ENCODE results near the gene BICD1.

The BICD1 gene

DNA sequence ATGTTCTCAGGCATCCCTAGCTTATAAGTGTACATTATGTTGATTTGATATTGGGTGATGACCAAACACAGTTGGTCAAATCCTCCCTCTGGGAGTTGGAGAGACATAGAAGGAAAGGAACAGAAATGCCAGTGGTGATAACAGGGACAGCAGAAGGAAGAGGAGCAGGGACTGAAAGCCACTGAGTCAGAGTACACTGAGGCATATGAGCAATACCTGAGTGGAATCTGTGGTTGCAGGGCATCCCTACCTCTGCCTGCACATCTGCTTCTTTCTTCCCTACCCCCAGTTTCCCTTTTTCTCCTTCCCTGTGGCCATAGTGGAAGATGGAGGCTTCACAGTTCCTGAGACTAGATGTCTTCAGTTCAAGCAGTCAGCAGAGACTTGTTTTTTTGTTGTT, 44.9 kb downstream of the BICD1 start:
- no peak for DNase-seq (ENCODE audit: insufficient read length, low spot score)
- FAIRE-seq: no peak

GRCh38 chr12:32155041-32155440, 48.4 kb downstream of the BICD1 start:
- FAIRE-seq: peak; percentile 38
- TF ChIP-seq, protein P1, sequence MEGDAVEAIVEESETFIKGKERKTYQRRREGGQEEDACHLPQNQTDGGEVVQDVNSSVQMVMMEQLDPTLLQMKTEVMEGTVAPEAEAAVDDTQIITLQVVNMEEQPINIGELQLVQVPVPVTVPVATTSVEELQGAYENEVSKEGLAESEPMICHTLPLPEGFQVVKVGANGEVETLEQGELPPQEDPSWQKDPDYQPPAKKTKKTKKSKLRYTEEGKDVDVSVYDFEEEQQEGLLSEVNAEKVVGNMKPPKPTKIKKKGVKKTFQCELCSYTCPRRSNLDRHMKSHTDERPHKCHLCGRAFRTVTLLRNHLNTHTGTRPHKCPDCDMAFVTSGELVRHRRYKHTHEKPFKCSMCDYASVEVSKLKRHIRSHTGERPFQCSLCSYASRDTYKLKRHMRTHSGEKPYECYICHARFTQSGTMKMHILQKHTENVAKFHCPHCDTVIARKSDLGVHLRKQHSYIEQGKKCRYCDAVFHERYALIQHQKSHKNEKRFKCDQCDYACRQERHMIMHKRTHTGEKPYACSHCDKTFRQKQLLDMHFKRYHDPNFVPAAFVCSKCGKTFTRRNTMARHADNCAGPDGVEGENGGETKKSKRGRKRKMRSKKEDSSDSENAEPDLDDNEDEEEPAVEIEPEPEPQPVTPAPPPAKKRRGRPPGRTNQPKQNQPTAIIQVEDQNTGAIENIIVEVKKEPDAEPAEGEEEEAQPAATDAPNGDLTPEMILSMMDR (IDR thresholded peaks at IDR 0.05; ENCODE audit: insufficient read depth, missing control alignments): no peak

More for the DNA sequence above, 44.9 kb downstream of the BICD1 start:
- TF ChIP-seq, protein P1 (IDR thresholded peaks at IDR 0.05; ENCODE audit: insufficient read depth, missing control alignments): no peak

GRCh38 chr12:32155961-32156529, 49.4 kb downstream of the BICD1 start:
- FAIRE-seq (peak; percentile 83), DNase-seq (ENCODE audit: insufficient read length, low spot score) (peak; percentile 43)
- TF ChIP-seq, protein P1 (IDR thresholded peaks at IDR 0.05; ENCODE audit: insufficient read depth, missing control alignments): no peak

More at GRCh38 chr12:32155041-32155440, 48.4 kb downstream of the BICD1 start:
- no peak for DNase-seq (ENCODE audit: insufficient read length, low spot score)

GRCh38 chr12:32158525-32158924, 51.9 kb downstream of the BICD1 start:
- no peak for DNase-seq (ENCODE audit: insufficient read length, low spot score)
- no peak for FAIRE-seq
- TF ChIP-seq, protein P1 (IDR thresholded peaks at IDR 0.05; ENCODE audit: insufficient read depth, missing control alignments): peak; percentile 16

GRCh38 chr12:32159381-32159780, 52.7 kb downstream of the BICD1 start:
- TF ChIP-seq, protein P1 (IDR thresholded peaks at IDR 0.05; ENCODE audit: insufficient read depth, missing control alignments): no peak
- FAIRE-seq: no peak
- DNase-seq (ENCODE audit: insufficient read length, low spot score): no peak

DNA sequence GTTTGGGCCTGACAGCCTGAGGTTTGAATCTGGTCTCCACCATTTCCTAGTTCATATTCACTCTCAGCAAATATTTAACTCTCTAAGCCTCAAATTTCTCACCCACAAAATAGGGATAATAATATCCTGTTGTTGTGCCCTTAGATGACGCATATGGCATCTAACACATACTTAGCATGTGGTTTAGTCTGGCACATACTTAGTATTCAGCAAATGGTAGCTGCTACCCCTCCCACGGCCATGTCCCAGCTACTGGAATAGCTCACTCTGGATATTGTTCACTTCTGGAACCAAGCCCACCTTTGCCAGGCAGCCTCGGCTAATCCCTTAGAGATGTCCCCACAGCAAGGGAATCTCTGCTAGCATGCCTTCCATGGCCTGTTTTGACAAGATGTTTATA, 53.3 kb downstream of the BICD1 start:
- DNase-seq (ENCODE audit: insufficient read length, low spot score): no peak
- TF ChIP-seq, protein P1 (IDR thresholded peaks at IDR 0.05; ENCODE audit: insufficient read depth, missing control alignments): no peak
- FAIRE-seq: peak; percentile 74

- TF ChIP-seq, protein P1 (IDR thresholded peaks at IDR 0.05; ENCODE audit: insufficient read depth, missing control alignments): no peak
- FAIRE-seq: peak; percentile 21
- DNase-seq (ENCODE audit: insufficient read length, low spot score): no peak
Measured at GRCh38 chr12:32161058-32161457, 54.4 kb downstream of the BICD1 start.

All from D721Med (cell line).